Measurements from ENCODE around the gene EIF4A3. TPM values are rescaled to one million over a fixed set of nuclear protein-coding genes. Genes with fewer than 3 reads are reported as not detected.

Gene EIF4A3
- total RNA-seq, 1 donor from 2014 or later, result 77.2 TPM

DNA sequence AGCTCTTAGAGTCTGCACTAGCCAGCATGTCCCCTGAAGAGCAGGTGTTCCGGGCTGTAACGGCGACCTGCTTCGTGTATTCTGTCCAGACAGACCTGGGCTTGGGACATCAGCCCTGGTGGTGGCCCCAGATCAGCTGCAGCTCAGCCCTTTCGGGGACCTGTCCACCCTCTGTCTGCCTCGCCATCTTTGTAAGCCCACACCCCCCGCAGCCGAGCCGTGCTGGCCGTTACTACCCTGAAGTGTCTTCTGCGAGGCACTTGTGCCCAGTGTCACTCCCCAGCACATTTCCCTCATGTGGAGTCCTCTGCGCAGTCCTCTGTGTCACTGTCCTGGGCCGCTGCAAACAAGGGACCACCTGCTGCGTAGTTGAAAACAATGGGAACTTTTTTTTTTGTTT, 33.3 kb upstream of the EIF4A3 start:
- Mint-ChIP-seq H3K9me3 (no peaks in the 10 kb centered on the region), H3K4me3 (no peak overlapping the region), H3K36me3 (no peaks in the 10 kb centered on the region), H3K27me3 (ENCODE audit: low read depth) (no peaks in the 10 kb centered on the region), H3K4me1 (peaks cover 3% of the 10 kb centered on the region), H3K27ac (no peak overlapping the region)
- TF ChIP-seq CTCF (IDR thresholded peaks at IDR 0.05; ENCODE audit: unreplicated experiment), result no peak
- no peak for DNase-seq (ENCODE audit: low spot score in 2 of 2, unreplicated experiment in 2 of 2)

DNA sequence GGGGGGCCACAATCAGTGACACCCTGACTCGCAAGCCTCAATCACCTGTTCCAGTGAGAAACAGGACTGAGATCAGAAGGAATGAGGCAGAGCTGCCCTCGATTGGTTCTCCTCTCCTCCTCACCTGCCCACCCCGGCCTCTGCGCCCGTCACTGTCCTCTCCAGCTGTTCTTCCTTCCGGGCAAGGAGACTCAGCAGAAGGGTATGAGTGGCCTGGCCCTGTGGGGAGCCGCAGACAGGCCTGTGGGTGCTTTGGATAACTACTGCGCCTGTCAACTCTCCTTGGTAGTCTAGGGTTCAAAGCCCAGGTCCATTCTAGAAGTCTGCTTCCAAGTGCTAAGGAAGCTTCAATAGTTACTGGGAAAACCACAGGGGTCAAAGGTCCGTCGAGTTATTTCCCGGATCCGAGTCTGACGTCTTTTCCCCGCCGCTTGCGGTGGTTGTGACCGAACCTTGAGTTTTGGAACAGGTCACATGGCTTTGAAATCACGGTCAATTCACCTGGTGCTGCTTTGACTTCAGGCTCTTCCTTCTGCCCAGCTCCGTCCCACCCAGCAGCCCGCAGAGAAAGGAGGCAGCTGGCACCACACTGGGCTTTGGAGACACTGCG, 31.2 kb upstream of the EIF4A3 start:
- Mint-ChIP-seq H3K27me3 (ENCODE audit: low read depth) (no peaks in the 10 kb centered on the region), H3K36me3 (no peaks in the 10 kb centered on the region)
- no peak for TF ChIP-seq CTCF (IDR thresholded peaks at IDR 0.05; ENCODE audit: unreplicated experiment)

GRCh38 chr17:80176757-80177156, 29.8 kb upstream of the EIF4A3 start:
- no peak overlapping the region for H3K27ac Mint-ChIP-seq
- no peak overlapping the region for H3K4me3 Mint-ChIP-seq
- no peak for TF ChIP-seq CTCF (IDR thresholded peaks at IDR 0.05; ENCODE audit: unreplicated experiment)
- no peaks in the 10 kb centered on the region for H3K27me3 Mint-ChIP-seq (ENCODE audit: low read depth)
- no peaks in the 10 kb centered on the region for H3K9me3 Mint-ChIP-seq
- peaks cover 3% of the 10 kb centered on the region for H3K4me1 Mint-ChIP-seq
- no peaks in the 10 kb centered on the region for H3K36me3 Mint-ChIP-seq
- DNase-seq (ENCODE audit: low spot score in 2 of 2, unreplicated experiment in 2 of 2), result no peak

More for the DNA sequence above, 31.2 kb upstream of the EIF4A3 start:
- no peak overlapping the region for H3K4me3 Mint-ChIP-seq
- H3K4me1 Mint-ChIP-seq, result peaks cover 3% of the 10 kb centered on the region
- DNase-seq (ENCODE audit: low spot score in 2 of 2, unreplicated experiment in 2 of 2), result no peak
- H3K27ac Mint-ChIP-seq, result no peak overlapping the region
- H3K9me3 Mint-ChIP-seq, result no peaks in the 10 kb centered on the region

GRCh38 chr17:80173916-80174315, 27.0 kb upstream of the EIF4A3 start:
- Mint-ChIP-seq H3K4me3 (no peak overlapping the region), H3K27ac (no peak overlapping the region), H3K27me3 (ENCODE audit: low read depth) (no peaks in the 10 kb centered on the region), H3K36me3 (no peaks in the 10 kb centered on the region), H3K4me1 (peaks cover 15% of the 10 kb centered on the region), H3K9me3 (peaks cover 1% of the 10 kb centered on the region)
- no peak for DNase-seq (ENCODE audit: low spot score in 2 of 2, unreplicated experiment in 2 of 2)
- TF ChIP-seq CTCF (IDR thresholded peaks at IDR 0.05; ENCODE audit: unreplicated experiment), result no peak

DNA sequence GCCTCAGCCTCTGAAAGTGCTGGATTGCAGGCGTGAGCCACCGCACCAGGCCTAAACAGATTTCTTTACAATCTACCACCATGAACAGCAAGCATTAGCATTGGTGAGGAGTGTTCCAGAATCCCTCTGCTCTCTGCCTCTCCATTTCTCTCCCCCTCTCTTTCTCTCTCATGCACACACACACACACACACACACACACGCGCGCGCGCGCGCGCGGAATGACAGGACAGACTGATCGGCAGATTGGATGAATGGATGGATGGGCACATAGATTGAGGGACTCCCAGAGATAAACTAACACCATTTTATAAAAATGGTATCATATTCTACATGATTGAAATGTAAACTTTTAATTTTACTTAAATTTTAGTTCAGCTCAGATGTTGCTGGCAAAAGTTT, 26.2 kb upstream of the EIF4A3 start:
- no peaks in the 10 kb centered on the region for H3K36me3 Mint-ChIP-seq
- H3K4me3 Mint-ChIP-seq, result no peak overlapping the region

More for the DNA sequence above, 26.2 kb upstream of the EIF4A3 start:
- no peak overlapping the region for H3K27ac Mint-ChIP-seq
- no peak for TF ChIP-seq CTCF (IDR thresholded peaks at IDR 0.05; ENCODE audit: unreplicated experiment)
- H3K4me1 Mint-ChIP-seq, result peaks cover 21% of the 10 kb centered on the region
- peaks cover 3% of the 10 kb centered on the region for H3K9me3 Mint-ChIP-seq
- H3K27me3 Mint-ChIP-seq (ENCODE audit: low read depth), result no peaks in the 10 kb centered on the region
- DNase-seq (ENCODE audit: low spot score in 2 of 2, unreplicated experiment in 2 of 2), result no peak

All from mesothelial cell of epicardium (in vitro differentiated cells).